ENCODE measurements around the gene MED10.
"Not testable (repeated sequence)": the region's sequence is repeated elsewhere in the genome, so short reads cannot be mapped to it uniquely, and the experiment has no call there.

The MED10 gene

GRCh38 chr5:6365142-6365976 is 13.0 kb downstream of the MED10 start:
- DNase-seq (ENCODE audit: insufficient read length, low spot score) (no peak), FAIRE-seq (no peak)
- no peak for TF ChIP-seq CTCF (IDR thresholded peaks at IDR 0.05; ENCODE audit: insufficient read depth, missing control alignments)

GRCh38 chr5:6363454-6364011 is 14.8 kb downstream of the MED10 start:
- not testable (repeated sequence) for FAIRE-seq; DNase-seq (ENCODE audit: insufficient read length, low spot score)

- FAIRE-seq (no peak), DNase-seq (ENCODE audit: insufficient read length, low spot score) (no peak)
- TF ChIP-seq CTCF (IDR thresholded peaks at IDR 0.05; ENCODE audit: insufficient read depth, missing control alignments) = no peak
These were observed 15.5 kb downstream of the MED10 start for GRCh38 chr5:6362846-6363245.

- DNase-seq (ENCODE audit: insufficient read length, low spot score) (no peak), FAIRE-seq (no peak)
- no peak for TF ChIP-seq CTCF (IDR thresholded peaks at IDR 0.05; ENCODE audit: insufficient read depth, missing control alignments)
These were observed 17.2 kb downstream of the MED10 start for GRCh38 chr5:6361101-6361500.

GRCh38 chr5:6360323-6361072 is 17.8 kb downstream of the MED10 start:
- DNase-seq (ENCODE audit: insufficient read length, low spot score) (no peak), FAIRE-seq (no peak)
- no peak for TF ChIP-seq CTCF (IDR thresholded peaks at IDR 0.05; ENCODE audit: insufficient read depth, missing control alignments)

GRCh38 chr5:6359555-6360322 is 18.6 kb downstream of the MED10 start:
- TF ChIP-seq CTCF (IDR thresholded peaks at IDR 0.05; ENCODE audit: insufficient read depth, missing control alignments) = no peak
- DNase-seq (ENCODE audit: insufficient read length, low spot score) = no peak
- FAIRE-seq = no peak

GRCh38 chr5:6358434-6358820 is 19.9 kb downstream of the MED10 start:
- TF ChIP-seq CTCF (IDR thresholded peaks at IDR 0.05; ENCODE audit: insufficient read depth, missing control alignments) = no peak
- no peak for FAIRE-seq
- DNase-seq (ENCODE audit: insufficient read length, low spot score) = no peak

GRCh38 chr5:6357817-6358433 is 20.4 kb downstream of the MED10 start:
- not testable (repeated sequence) for DNase-seq (ENCODE audit: insufficient read length, low spot score); FAIRE-seq

All from D721Med (cell line).